Heart right ventricle (tissue), 16 donors: Measurements from ENCODE around the gene NOTCH4. TPM values are rescaled to one million over a fixed set of nuclear protein-coding genes. Genes with fewer than 3 reads are reported as not detected.
A peak's percentile ranks its signal among the peaks of the same experiment; 100 is the strongest.

Source experiments
- ATAC-seq, 8 donors: fragments of 200-7000 bp; cut with Tn5 transposase; one replicate each; pipeline ENCODE4 v1.9.1; 2020; ENCODE audit warnings: mild to moderate bottlenecking in 8 of 8, moderate library complexity in 8 of 8, moderate number of reproducible peaks in 1 of 8
- DNase-seq, 2 donors: peaks; one replicate each; pipeline ENCODE4 v3.0.0-alpha.2; 2020
- H3K27ac ChIP-seq, 10 donors: fragments of 200-600 bp; sonication (generic) in 2 of 10; one replicate each; pipeline versions ENCODE4 v1.5.0 to v1.8.0; 2020 to 2022; ENCODE audit warnings: mild to moderate bottlenecking in 3 of 10
- H3K27me3 ChIP-seq, 7 donors: fragments of 200-600 bp; one replicate each; pipeline ENCODE4 v1.8.0; 2021 to 2022; ENCODE audit warnings: mild to moderate bottlenecking in 2 of 7
- H3K36me3 ChIP-seq, 9 donors: fragments of 200-600 bp; sonication (generic) in 1 of 9; one replicate each; pipeline versions ENCODE4 v1.5.0 to v1.8.0; 2020 to 2022; ENCODE audit warnings: mild to moderate bottlenecking in 2 of 9
- H3K4me1 ChIP-seq, 9 donors: fragments of 200-600 bp; sonication (generic) in 1 of 9; one replicate each; pipeline versions ENCODE4 v1.5.0 to v1.8.0; 2020 to 2022; ENCODE audit warnings: mild to moderate bottlenecking in 4 of 9
- H3K4me3 ChIP-seq, 10 donors: fragments of 200-600 bp; sonication (generic) in 2 of 10; one replicate each; pipeline versions ENCODE4 v1.5.0 to v1.8.0; 2020 to 2022; ENCODE audit warnings: mild to moderate bottlenecking in 7 of 10, moderate library complexity in 2 of 10
- H3K9me3 ChIP-seq, 11 donors: fragments of 200-600 bp in 10 of 11; sonication (generic) in 2 of 11; one replicate each; pipeline versions ENCODE4 v1.5.0 to v1.8.0; 2013 to 2022; ENCODE audit warnings: mild to moderate bottlenecking in 2 of 11, control low read depth in 1 of 11, moderate library complexity in 1 of 11
- WGBS, 2 donors: extraction: QIAGEN DNeasy Blood & Tissue Kit; methylation state at CpG; one replicate each; pipeline ENCODE4 v1.1.7; 2013; ENCODE audit warnings: inconsistent platforms in 1 of 2; 5-methylcytosine and 5-hydroxymethylcytosine counted together
- intact Hi-C, 10 donors: fragments of 100-400 bp; cut with DNase I; formaldehyde crosslinking; loops; one replicate each; pipeline versions ENCODE4 v1.11.1 to v1.14.2; 2022
- polyA plus RNA-seq, 2 donors: library from polyadenylated mRNA; stranded (reverse); fragments of 200-250 nt; gene quantifications; one replicate each; pipeline ENCODE4 v1.2.3, GENCODE V29; 2013
- total RNA-seq, 10 donors: library from RNA; stranded (reverse); fragmentation: NEBNext Ultra II Directional in 3 of 10; extraction: Animal tissue kit (Norgen Biotek cat#: 25700) in 3 of 10; gene quantifications; one replicate each; pipeline versions ENCODE4 v1.2.1 to v1.2.4, GENCODE V29; 2021 to 2023
- TF ChIP-seq, protein P1 (sequence below), 9 donors: fragments of 200-600 bp; sonication (generic) in 2 of 9; IDR thresholded peaks; one replicate each; pipeline versions ENCODE4 v1.5.0 to v1.8.0; 2021 to 2022; ENCODE audit warnings: antibody characterized with exemption in 9 of 9, mild to moderate bottlenecking in 5 of 9, moderate library complexity in 1 of 9
- donor health status: Arrhythmogenic right ventricular cardiomyopathy.
- donor health status: ischemic (EF 13 %, LVEDD 7.1; RV severe dilation, severe dysfunction).
- donor health status: healthy with polysubstance abuse.
- donor health status: DM: no; HTN: yes; CAD: no.
- donor health status: DM: no; HTN: no; CAD: no.
- donor health status: ischemic (EF 25% LVEDD 6.9; RV normal size, moderate dysfunction).
- donor health status: ischemic (EF 25% LVEDD 5.7; RV mildly dilated, moderate dysfunction).
- donor health status: healthy.
- donor health status: DM: yes; HTN: yes; CAD: no.
- donor health status: Ischemic cardiomyopathy.
- donor health status: ischemic (EF 35%, LVEDD 5.7; RV mildly dilated, moderate dysfunction).
- donor health status: nonischemic (EF 11% LVEDD 7.7; RV severe dilation, severe dysfunction).
- donor health status: DM: yes; HTN: yes; CAD: no.
- donor health status: PGD.
- donor health status: ischemic (EF 29% LVEDD 5.4; RV normal size, mild dysfunction).
- donor health status: nonischemic (EF 23%, LVEDD 6.1; RV moderate dilation, normal function).

NOTCH4 gene
- total and polyA plus RNA-seq, 12 donors = 17.4 to 123 (median 23.9) TPM

DNA sequence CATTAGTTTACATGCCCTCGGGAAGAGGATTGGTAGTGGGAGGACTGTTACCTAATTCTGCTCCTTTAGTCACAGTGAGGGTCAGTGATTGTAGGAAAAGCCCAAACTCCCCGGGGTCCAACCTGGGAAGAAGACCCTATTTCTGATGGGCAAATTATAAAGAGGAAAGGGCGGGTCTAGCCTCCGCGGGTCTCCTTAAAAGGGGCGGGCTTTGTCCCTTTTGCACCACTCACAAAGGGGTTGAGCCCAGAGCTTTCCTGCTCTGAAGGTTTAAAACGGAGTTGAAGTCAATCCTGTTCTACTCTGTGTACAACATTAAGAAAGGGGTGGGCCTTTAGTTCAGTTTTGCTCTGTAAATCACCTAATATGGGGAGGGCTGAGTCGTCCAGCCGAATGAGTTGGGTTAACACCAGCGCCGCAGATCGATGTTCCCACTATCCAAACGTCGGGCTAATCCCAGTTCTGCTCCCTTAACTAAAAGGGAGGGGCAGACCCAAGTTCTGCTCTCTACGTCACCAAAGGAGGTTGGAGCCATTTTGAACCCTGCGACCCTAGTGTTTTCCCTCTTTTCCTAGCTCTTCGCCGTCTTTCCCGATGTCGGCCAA is 46.6 kb downstream of the NOTCH4 start:
- ATAC-seq (peak; percentile 1 to 34 (median 15)), DNase-seq (peak in 1 of 2 donors; percentile 58)
- TF ChIP-seq, protein P1, sequence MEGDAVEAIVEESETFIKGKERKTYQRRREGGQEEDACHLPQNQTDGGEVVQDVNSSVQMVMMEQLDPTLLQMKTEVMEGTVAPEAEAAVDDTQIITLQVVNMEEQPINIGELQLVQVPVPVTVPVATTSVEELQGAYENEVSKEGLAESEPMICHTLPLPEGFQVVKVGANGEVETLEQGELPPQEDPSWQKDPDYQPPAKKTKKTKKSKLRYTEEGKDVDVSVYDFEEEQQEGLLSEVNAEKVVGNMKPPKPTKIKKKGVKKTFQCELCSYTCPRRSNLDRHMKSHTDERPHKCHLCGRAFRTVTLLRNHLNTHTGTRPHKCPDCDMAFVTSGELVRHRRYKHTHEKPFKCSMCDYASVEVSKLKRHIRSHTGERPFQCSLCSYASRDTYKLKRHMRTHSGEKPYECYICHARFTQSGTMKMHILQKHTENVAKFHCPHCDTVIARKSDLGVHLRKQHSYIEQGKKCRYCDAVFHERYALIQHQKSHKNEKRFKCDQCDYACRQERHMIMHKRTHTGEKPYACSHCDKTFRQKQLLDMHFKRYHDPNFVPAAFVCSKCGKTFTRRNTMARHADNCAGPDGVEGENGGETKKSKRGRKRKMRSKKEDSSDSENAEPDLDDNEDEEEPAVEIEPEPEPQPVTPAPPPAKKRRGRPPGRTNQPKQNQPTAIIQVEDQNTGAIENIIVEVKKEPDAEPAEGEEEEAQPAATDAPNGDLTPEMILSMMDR (IDR thresholded peaks at IDR 0.05) = no peak
- Histone ChIP-seq H3K9me3 (no peaks in the 10 kb centered on the region), H3K27ac (peak overlapping the region; percentile 93 to 98 (median 94)), H3K4me1 (peaks cover 8 to 80% (median 49%) of the 10 kb centered on the region in 9 donors), H3K27me3 (no peaks in the 10 kb centered on the region), H3K36me3 (peaks cover 0 to 28% (median 6%) of the 10 kb centered on the region in 9 donors), H3K4me3 (peak overlapping the region; percentile 23 to 93 (median 86))
- 0 to 1% methylated on average over 20 of the region's 20 CpGs for WGBS, 2 donors
- intact Hi-C loops = loop anchor here in 5 of 10 donors (2.0 to 10.0 kb wide), 4 partner anchors 22 to 1028 kb away; partner anchors contain the start of genes ATF6B (in 4 of the 5), HSD17B8 (in 1 of the 5), PPT2 (in 1 of the 5) and RING1 (in 1 of the 5)

DNA sequence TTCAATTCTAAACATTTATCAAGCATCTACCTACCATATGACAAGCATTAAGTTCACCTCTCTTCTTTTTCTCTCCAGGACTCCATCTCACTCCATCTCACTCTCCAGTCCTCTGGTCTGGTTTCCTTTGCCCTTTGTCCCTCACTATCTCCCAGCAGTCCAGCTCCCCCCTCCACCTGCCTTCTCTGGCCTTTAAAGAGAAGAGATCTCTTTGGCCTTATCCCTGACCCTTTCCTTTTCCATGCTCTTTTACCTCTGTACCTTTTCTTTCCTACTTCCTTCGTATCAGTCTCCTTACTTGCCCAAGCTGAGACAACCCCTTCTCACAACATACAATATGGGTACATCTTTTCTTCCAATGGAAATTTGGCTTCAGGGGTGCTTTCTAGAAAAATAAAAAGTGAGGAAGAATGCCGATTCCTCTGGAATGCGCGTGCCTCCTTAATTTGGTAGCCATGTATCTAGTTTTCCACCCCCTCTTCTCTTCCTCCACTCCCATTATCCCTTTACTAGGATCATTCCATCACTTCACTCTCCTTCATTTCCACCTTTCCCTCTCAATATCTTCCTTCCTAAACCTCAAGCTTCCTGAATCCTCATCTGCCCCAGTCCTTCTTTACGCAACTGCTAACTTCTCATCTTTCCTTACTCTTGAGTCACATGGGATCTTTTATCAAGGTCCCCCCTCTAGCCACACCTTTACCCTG is 47.2 kb downstream of the NOTCH4 start:
- DNase-seq (no peak), ATAC-seq (no peak)
- TF ChIP-seq, protein P1 (IDR thresholded peaks at IDR 0.05) = no peak
- H3K27me3 ChIP-seq = no peaks in the 10 kb centered on the region
- WGBS, 2 donors = 17 to 31% methylated on average over 5 of the region's 5 CpGs
- H3K9me3 ChIP-seq = no peaks in the 10 kb centered on the region
- peak overlapping the region; percentile 23 to 93 (median 86) for H3K4me3 ChIP-seq
- H3K36me3 ChIP-seq = peaks cover 0 to 21% (median 5%) of the 10 kb centered on the region in 9 donors
- peak overlapping the region; percentile 93 to 98 (median 94) for H3K27ac ChIP-seq
- intact Hi-C loops = loop anchor here in 6 of 10 donors (1.0 to 10.0 kb wide), 5 partner anchors 22 to 1028 kb away; partner anchors contain the start of genes ATF6B (in 4 of the 6), PPT2 (in 2 of the 6), HSD17B8 (in 1 of the 6) and RING1 (in 1 of the 6)
- peaks cover 8 to 74% (median 46%) of the 10 kb centered on the region in 9 donors for H3K4me1 ChIP-seq

DNA sequence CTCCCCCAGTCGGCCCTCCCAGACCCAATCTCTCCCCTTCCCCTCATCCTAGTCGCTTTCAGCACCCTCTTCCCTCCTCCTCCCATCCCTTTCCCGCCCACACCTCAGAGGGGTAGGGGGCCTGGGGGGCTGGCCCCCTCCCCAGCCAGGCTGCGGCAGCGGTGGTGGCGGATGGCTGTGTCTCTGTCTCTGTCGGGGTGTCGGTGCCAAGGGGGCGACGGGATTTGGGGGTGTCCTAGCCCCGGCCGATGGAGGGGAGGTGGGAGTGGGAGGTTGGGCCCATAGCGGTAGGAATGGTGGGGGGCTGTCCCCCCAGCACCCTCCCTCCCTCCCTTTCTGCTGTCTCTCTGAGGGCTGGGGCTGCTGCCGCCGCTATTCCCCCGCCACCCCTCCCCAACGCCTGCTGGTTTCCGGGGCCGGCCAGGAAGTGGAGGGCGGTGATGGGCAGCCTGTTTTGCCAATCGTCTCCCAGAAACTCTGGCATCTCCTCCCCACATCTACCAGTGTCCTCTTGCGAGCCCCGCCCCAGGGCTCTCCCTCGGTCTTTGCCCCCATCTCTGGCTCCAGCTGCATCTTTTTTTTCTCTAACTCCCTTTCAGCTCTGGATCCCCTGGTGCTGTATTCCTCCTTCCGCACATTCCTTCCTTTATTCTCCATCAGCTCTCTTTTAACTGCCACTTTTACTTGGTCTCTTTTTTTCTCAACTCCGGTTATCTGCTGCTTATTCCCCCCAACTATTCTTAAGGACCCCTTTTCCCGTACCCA is 48.0 kb downstream of the NOTCH4 start, which contains the start of gene AGPAT1:
AGPAT1 (minus strand) TSS at position 374 of the 765 bp plus-strand sequence. CDS start 4,588 bp downstream, outside the sequence.
- TF ChIP-seq, protein P1 (IDR thresholded peaks at IDR 0.05) = no peak
- H3K27me3 ChIP-seq = no peaks in the 10 kb centered on the region
- peaks cover 8 to 66% (median 43%) of the 10 kb centered on the region in 9 donors for H3K4me1 ChIP-seq
- H3K4me3 ChIP-seq = peak within 1 kb of the TSS; percentile 63 to 93 (median 86)
- ATAC-seq (peak; percentile 71 to 80 (median 76)), DNase-seq (peak; percentile 98 to 99)
- no peaks in the 10 kb centered on the region for H3K9me3 ChIP-seq
- H3K27ac ChIP-seq = peak within 1 kb of the TSS; percentile 93 to 98 (median 94)
- intact Hi-C loops = loop anchor here in 6 of 10 donors (1.0 to 10.0 kb wide), 5 partner anchors 21 to 1029 kb away; partner anchors contain the start of genes ATF6B (in 4 of the 6), PPT2 (in 2 of the 6), HSD17B8 (in 1 of the 6) and RING1 (in 1 of the 6)
- peaks cover 0 to 18% (median 5%) of the 10 kb centered on the region in 9 donors for H3K36me3 ChIP-seq
- 1% methylated on average over 20 to 27 of the region's 27 CpGs for WGBS, 2 donors
